Small intestine (tissue), 4 donors: Measurements from ENCODE around the gene C11orf97. TPM values are rescaled to one million over a fixed set of nuclear protein-coding genes. Genes with fewer than 3 reads are reported as not detected.

Experiments used
- polyA plus RNA-seq, 4 donors: library from polyadenylated mRNA; stranded (reverse) in 3 of 4; unstranded in 1 of 4; fragments of 200-250 nt in 3 of 4; fragments of 120-200 nt in 1 of 4; gene quantifications; one replicate each; pipeline versions ENCODE4 v1.2.1 to v1.2.3, GENCODE V29; 2013
- donor health status: healthy with polysubstance abuse.
- donor health status: Bipolar disorder and iron deficiency.
- donor health status: healthy.

The C11orf97 gene
- polyA plus RNA-seq, 4 donors = 0.09 TPM; not detected in 3

Other genes with a start within 250 kb of the C11orf97 start
- gene IZUMO1R, start 207.9 kb upstream of the C11orf97 start, polyA plus RNA-seq = not detected
- under 1 TPM in 2 of 4 donors, not detected in 2; 0.13 TPM for gene GPR83, start 111.0 kb upstream of the C11orf97 start, polyA plus RNA-seq
- 10 to 100 TPM in 1 of 4 donors, 1 to 10 TPM in 3; 1.1 to 24.3 (median 3.9) TPM for gene MRE11, start 18.6 kb upstream of the C11orf97 start, polyA plus RNA-seq
- gene ANKRD49, start 18.5 kb upstream of the C11orf97 start, polyA plus RNA-seq = 10 to 100 TPM; 14.2 to 33.8 (median 26.7) TPM
- gene FUT4, start 31.5 kb downstream of the C11orf97 start, polyA plus RNA-seq = 10 to 100 TPM in 2 of 4 donors, 1 to 10 TPM in 2; 6.0 to 22.4 (median 12.3) TPM
- gene PIWIL4, start 54.9 kb downstream of the C11orf97 start, polyA plus RNA-seq = 10 to 100 TPM in 3 of 4 donors, 1 to 10 TPM in 1; 8.0 to 23.5 (median 16.2) TPM